SK-N-SH treated with all-trans-retinoic acid at 6 μM for 48 hours (cell line): ENCODE measurements around the gene RFX3.

Experiments
- ATAC-seq: fragments of 200-7000 bp; cut with Tn5 transposase; 3 replicates; pipeline ENCODE4 v1.9.1; 2020; ENCODE audit warnings: mild to moderate bottlenecking, moderate library complexity
- ARNTL ChIP-seq: fragments of 450-650 bp; formaldehyde crosslinking; IDR thresholded peaks from 2 replicates; pipeline ENCODE4 v1.5.0; 2020; ENCODE audit warnings: low read depth, mild to moderate bottlenecking, moderate library complexity, borderline replicate concordance
- BACH2 ChIP-seq: fragments of 250-450 bp; sonication (Bioruptor Pico); IDR thresholded peaks from 2 replicates; pipeline ENCODE4 v1.9.0; 2021; ENCODE audit warnings: mild to moderate bottlenecking, borderline replicate concordance
- CSDC2 ChIP-seq: fragments of 250-450 bp; sonication (Bioruptor Pico); IDR thresholded peaks from 2 replicates; pipeline ENCODE4 v1.5.0; 2020; ENCODE audit warnings: mild to moderate bottlenecking, moderate library complexity
- GLIS3 ChIP-seq: fragments of 250-450 bp; sonication (Bioruptor Pico); IDR thresholded peaks from 2 replicates; pipeline ENCODE4 v1.5.0; 2020; ENCODE audit warnings: mild to moderate bottlenecking, moderate library complexity
- OSR1 ChIP-seq: fragments of 250-450 bp; sonication (Bioruptor Pico); IDR thresholded peaks from 2 replicates; pipeline ENCODE4 v1.8.0; 2022; ENCODE audit warnings: moderate library complexity, mild to moderate bottlenecking, inconsistent platforms
- PPARA ChIP-seq: fragments of 250-450 bp; sonication (Bioruptor Pico); IDR thresholded peaks from 2 replicates; pipeline ENCODE4 v1.5.0; 2020; ENCODE audit warnings: mild to moderate bottlenecking, borderline replicate concordance
- RARB ChIP-seq: fragments of 250-450 bp; sonication (Bioruptor Pico); IDR thresholded peaks from 2 replicates; pipeline ENCODE4 v1.8.0; 2021; ENCODE audit warnings: mild to moderate bottlenecking, moderate library complexity
- SNAI2 ChIP-seq: fragments of 250-450 bp; sonication (Bioruptor Pico); IDR thresholded peaks from 2 replicates; pipeline ENCODE4 v1.5.0; 2020; ENCODE audit warnings: mild to moderate bottlenecking, moderate library complexity
- TCF4 ChIP-seq: fragments of 250-450 bp; sonication (Bioruptor Pico); IDR thresholded peaks from 2 replicates; pipeline ENCODE4 v1.8.0; 2021; ENCODE audit warnings: mild to moderate bottlenecking, moderate library complexity, borderline replicate concordance
- ZC3H10 ChIP-seq: fragments of 250-450 bp; sonication (Bioruptor Pico); IDR thresholded peaks from 2 replicates; pipeline ENCODE4 v1.5.1; 2021; ENCODE audit warnings: mild to moderate bottlenecking, moderate library complexity
- ZFP30 ChIP-seq: fragments of 450-650 bp; formaldehyde crosslinking; IDR thresholded peaks from 2 replicates; pipeline ENCODE4 v1.5.0; 2022; ENCODE audit warnings: mild to moderate bottlenecking, moderate library complexity
- ZNF565 ChIP-seq: fragments of 450-650 bp; formaldehyde crosslinking; conservative IDR thresholded peaks from 2 replicates; pipeline ENCODE4 v1.5.0; 2020; ENCODE audit warnings: low read depth, mild to moderate bottlenecking, moderate library complexity
- ZNF70 ChIP-seq: fragments of 450-650 bp; formaldehyde crosslinking; IDR thresholded peaks from 2 replicates; pipeline ENCODE4 v1.5.0; 2020; ENCODE audit warnings: mild to moderate bottlenecking, moderate library complexity
- TF ChIP-seq, protein P1 (sequence below): fragments of 250-450 bp; sonication (Bioruptor Pico); IDR thresholded peaks from 2 replicates; pipeline ENCODE4 v1.8.0; 2020; ENCODE audit warnings: mild to moderate bottlenecking, moderate library complexity, borderline replicate concordance
- TF ChIP-seq, protein P2 (sequence below): fragments of 250-450 bp; sonication (Bioruptor Pico); IDR thresholded peaks from 2 replicates; pipeline ENCODE4 v1.5.1; 2020; ENCODE audit warnings: low read depth, mild to moderate bottlenecking, moderate library complexity
- TF ChIP-seq, protein P3 (sequence below): fragments of 250-450 bp; sonication (Bioruptor Pico); IDR thresholded peaks from 2 replicates; pipeline ENCODE4 v1.8.0; 2021; ENCODE audit warnings: low read depth, mild to moderate bottlenecking, moderate library complexity, borderline replicate concordance
- TF ChIP-seq, protein P4 (sequence below): fragments of 250-450 bp; sonication (Bioruptor Pico); IDR thresholded peaks from 2 replicates; pipeline ENCODE4 v1.5.0; 2020; ENCODE audit warnings: mild to moderate bottlenecking, moderate library complexity

The RFX3 gene

DNA sequence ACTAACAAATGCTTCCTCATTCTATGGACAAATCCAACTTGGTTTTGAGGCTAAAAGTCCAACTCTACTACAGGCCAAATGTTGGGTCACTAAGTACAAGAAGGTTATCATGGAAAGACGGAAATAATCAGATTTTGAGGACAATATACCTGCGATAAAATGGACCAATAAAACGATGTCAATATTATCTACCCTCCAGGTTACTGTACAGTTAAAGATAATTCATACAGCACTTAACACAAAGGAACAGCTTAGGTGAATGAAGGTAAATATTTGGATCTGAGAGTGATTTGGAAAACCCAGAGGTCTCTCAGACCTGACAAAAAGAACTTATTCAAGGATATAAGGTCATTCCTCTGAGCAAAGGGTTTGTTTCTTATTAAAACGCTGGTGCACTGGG, 352.4 kb downstream of the RFX3 start (continued):
- TF ChIP-seq OSR1 (CRISPR knock-in tag) (no peak), ZNF565 (CRISPR knock-in tag) (no peak)
- TF ChIP-seq, protein P1, sequence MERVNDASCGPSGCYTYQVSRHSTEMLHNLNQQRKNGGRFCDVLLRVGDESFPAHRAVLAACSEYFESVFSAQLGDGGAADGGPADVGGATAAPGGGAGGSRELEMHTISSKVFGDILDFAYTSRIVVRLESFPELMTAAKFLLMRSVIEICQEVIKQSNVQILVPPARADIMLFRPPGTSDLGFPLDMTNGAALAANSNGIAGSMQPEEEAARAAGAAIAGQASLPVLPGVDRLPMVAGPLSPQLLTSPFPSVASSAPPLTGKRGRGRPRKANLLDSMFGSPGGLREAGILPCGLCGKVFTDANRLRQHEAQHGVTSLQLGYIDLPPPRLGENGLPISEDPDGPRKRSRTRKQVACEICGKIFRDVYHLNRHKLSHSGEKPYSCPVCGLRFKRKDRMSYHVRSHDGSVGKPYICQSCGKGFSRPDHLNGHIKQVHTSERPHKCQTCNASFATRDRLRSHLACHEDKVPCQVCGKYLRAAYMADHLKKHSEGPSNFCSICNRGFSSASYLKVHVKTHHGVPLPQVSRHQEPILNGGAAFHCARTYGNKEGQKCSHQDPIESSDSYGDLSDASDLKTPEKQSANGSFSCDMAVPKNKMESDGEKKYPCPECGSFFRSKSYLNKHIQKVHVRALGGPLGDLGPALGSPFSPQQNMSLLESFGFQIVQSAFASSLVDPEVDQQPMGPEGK (CRISPR knock-in tag) = no peak

DNA sequence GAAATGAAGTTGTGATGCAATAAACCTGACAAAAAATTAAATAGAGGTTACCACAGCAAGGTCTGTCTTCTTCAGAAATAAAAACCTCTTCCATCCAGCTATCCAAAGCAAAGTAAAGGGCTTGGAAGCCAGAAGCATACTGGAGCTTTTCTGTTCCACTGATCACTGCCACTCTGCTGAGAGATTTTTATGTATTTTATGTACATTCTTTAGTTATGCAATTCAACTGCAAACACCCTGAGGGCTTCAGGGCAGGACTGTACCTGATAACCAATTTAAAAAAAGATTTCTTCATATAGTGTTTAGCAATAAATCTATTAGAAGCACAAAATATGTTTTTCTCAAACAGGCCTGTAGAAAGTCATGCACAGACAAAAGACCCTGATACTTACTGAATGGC, 355.0 kb downstream of the RFX3 start:
- TF ChIP-seq GLIS3 (CRISPR knock-in tag) (no peak), ZC3H10 (CRISPR knock-in tag) (no peak), PPARA (no peak), ZFP30 (CRISPR knock-in tag) (no peak), SNAI2 (CRISPR knock-in tag) (no peak), ZNF565 (CRISPR knock-in tag) (no peak), BACH2 (CRISPR knock-in tag) (no peak), ARNTL (CRISPR knock-in tag) (no peak), TCF4 (CRISPR knock-in tag) (no peak), RARB (CRISPR knock-in tag) (no peak), ZNF70 (CRISPR knock-in tag) (no peak), CSDC2 (no peak), OSR1 (CRISPR knock-in tag) (no peak)
- TF ChIP-seq, protein P2, sequence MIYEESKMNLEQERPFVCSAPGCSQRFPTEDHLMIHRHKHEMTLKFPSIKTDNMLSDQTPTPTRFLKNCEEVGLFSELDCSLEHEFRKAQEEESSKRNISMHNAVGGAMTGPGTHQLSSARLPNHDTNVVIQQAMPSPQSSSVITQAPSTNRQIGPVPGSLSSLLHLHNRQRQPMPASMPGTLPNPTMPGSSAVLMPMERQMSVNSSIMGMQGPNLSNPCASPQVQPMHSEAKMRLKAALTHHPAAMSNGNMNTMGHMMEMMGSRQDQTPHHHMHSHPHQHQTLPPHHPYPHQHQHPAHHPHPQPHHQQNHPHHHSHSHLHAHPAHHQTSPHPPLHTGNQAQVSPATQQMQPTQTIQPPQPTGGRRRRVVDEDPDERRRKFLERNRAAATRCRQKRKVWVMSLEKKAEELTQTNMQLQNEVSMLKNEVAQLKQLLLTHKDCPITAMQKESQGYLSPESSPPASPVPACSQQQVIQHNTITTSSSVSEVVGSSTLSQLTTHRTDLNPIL = no peak
- TF ChIP-seq, protein P3, sequence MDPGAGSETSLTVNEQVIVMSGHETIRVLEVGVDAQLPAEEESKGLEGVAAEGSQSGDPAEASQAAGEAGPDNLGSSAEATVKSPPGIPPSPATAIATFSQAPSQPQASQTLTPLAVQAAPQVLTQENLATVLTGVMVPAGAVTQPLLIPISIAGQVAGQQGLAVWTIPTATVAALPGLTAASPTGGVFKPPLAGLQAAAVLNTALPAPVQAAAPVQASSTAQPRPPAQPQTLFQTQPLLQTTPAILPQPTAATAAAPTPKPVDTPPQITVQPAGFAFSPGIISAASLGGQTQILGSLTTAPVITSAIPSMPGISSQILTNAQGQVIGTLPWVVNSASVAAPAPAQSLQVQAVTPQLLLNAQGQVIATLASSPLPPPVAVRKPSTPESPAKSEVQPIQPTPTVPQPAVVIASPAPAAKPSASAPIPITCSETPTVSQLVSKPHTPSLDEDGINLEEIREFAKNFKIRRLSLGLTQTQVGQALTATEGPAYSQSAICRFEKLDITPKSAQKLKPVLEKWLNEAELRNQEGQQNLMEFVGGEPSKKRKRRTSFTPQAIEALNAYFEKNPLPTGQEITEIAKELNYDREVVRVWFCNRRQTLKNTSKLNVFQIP (CRISPR knock-in tag) = no peak
- TF ChIP-seq, protein P4, sequence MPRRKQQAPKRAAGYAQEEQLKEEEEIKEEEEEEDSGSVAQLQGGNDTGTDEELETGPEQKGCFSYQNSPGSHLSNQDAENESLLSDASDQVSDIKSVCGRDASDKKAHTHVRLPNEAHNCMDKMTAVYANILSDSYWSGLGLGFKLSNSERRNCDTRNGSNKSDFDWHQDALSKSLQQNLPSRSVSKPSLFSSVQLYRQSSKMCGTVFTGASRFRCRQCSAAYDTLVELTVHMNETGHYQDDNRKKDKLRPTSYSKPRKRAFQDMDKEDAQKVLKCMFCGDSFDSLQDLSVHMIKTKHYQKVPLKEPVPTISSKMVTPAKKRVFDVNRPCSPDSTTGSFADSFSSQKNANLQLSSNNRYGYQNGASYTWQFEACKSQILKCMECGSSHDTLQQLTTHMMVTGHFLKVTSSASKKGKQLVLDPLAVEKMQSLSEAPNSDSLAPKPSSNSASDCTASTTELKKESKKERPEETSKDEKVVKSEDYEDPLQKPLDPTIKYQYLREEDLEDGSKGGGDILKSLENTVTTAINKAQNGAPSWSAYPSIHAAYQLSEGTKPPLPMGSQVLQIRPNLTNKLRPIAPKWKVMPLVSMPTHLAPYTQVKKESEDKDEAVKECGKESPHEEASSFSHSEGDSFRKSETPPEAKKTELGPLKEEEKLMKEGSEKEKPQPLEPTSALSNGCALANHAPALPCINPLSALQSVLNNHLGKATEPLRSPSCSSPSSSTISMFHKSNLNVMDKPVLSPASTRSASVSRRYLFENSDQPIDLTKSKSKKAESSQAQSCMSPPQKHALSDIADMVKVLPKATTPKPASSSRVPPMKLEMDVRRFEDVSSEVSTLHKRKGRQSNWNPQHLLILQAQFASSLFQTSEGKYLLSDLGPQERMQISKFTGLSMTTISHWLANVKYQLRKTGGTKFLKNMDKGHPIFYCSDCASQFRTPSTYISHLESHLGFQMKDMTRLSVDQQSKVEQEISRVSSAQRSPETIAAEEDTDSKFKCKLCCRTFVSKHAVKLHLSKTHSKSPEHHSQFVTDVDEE (CRISPR knock-in tag) = no peak
- TF ChIP-seq, protein P1 (CRISPR knock-in tag) = no peak
- TF ChIP-seq, all 23 proteins: peak for 0
- no peak for ATAC-seq
